ENCODE results near the gene HACD2. TPM values are rescaled to one million over a fixed set of nuclear protein-coding genes. Genes with fewer than 3 reads are reported as not detected.

HACD2 gene
- polyA plus RNA-seq, 3 donors, result 12.9 to 17.1 (median 15.1) TPM

GRCh38 chr3:123449102-123449996 lies 135.5 kb downstream of the HACD2 start:
- H3K9ac ChIP-seq (ENCODE audit: insufficient read depth, low read length, poor library complexity, severe bottlenecking), result peak overlapping the region; percentile 8
- H3K27me3 Mint-ChIP-seq (ENCODE audit: low read depth in 3 of 3), result peaks cover 62 to 86% (median 66%) of the 10 kb centered on the region in 3 donors

GRCh38 chr3:123448536-123449101 lies 136.2 kb downstream of the HACD2 start, which contains the start of gene ADCY5:
Gene ADCY5 (minus strand): TSS chr3:123449090. CDS start chr3:123448545, 545 bp downstream.
- no peaks in the 10 kb centered on the region for H3K36me3 ChIP-seq (replicated peaks in 1 of 2; ENCODE audit: control insufficient read depth in 1 of 2, insufficient read depth in 2 of 2, low read length in 2 of 2)
- peaks cover 61 to 86% (median 64%) of the 10 kb centered on the region in 3 donors for H3K27me3 Mint-ChIP-seq (ENCODE audit: low read depth in 3 of 3)
- intact Hi-C loops (cut with micrococcal nuclease), result no loop called here
- H3K9me3 Mint-ChIP-seq, result peaks cover 0 to 12% (median 3%) of the 10 kb centered on the region in 7 donors
- H3K27me3 ChIP-seq (ENCODE audit: control insufficient read depth in 2 of 2, insufficient read depth in 2 of 2, low read length in 2 of 2), result peaks cover 42 to 71% of the 10 kb centered on the region in 2 donors
- TF ChIP-seq, protein P1, sequence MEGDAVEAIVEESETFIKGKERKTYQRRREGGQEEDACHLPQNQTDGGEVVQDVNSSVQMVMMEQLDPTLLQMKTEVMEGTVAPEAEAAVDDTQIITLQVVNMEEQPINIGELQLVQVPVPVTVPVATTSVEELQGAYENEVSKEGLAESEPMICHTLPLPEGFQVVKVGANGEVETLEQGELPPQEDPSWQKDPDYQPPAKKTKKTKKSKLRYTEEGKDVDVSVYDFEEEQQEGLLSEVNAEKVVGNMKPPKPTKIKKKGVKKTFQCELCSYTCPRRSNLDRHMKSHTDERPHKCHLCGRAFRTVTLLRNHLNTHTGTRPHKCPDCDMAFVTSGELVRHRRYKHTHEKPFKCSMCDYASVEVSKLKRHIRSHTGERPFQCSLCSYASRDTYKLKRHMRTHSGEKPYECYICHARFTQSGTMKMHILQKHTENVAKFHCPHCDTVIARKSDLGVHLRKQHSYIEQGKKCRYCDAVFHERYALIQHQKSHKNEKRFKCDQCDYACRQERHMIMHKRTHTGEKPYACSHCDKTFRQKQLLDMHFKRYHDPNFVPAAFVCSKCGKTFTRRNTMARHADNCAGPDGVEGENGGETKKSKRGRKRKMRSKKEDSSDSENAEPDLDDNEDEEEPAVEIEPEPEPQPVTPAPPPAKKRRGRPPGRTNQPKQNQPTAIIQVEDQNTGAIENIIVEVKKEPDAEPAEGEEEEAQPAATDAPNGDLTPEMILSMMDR (IDR thresholded peaks at IDR 0.05), result no peak
- H3K4me1 ChIP-seq (ENCODE audit: control insufficient read depth in 1 of 2, insufficient read depth in 2 of 2, low read length in 2 of 2), result peaks cover 12 to 18% of the 10 kb centered on the region in 2 donors
- no peaks in the 10 kb centered on the region for H4K20me1 ChIP-seq (ENCODE audit: insufficient read depth, low read length)
- no peak within 1 kb of the TSS for H3K27ac Mint-ChIP-seq
- peak within 1 kb of the TSS; percentile 73 for H2AFZ ChIP-seq (ENCODE audit: insufficient read depth, low read depth, low read length, poor library complexity, severe bottlenecking)
- H3K9me3 ChIP-seq (replicated peaks in 1 of 2; ENCODE audit: control insufficient read depth in 1 of 2, insufficient read depth in 1 of 2, low read length in 2 of 2), result peaks cover 0 to 10% of the 10 kb centered on the region in 2 donors
- peak within 1 kb of the TSS in 2 of 3 experiments; percentile 26 to 69 for H3K4me3 ChIP-seq (replicated peaks in 1 of 3; ENCODE audit: low read depth in 2 of 3, low read length in 3 of 3)
- H3K4me2 ChIP-seq (replicated peaks; ENCODE audit: extremely low read depth, low read length, poor library complexity, severe bottlenecking), result peak within 1 kb of the TSS; percentile 79
- peak within 1 kb of the TSS; percentile 60 to 85 for H3K4me3 Mint-ChIP-seq
- DNase-seq, result no peak
- WGBS (ENCODE audit: insufficient coverage), result 4% methylated on average over 62 of the region's 67 CpGs
- peaks cover 2% of the 10 kb centered on the region for H3K4me1 Mint-ChIP-seq
- peak within 1 kb of the TSS; percentile 36 for H3K9ac ChIP-seq (ENCODE audit: insufficient read depth, low read length, poor library complexity, severe bottlenecking)
- no peak within 1 kb of the TSS for H3K27ac ChIP-seq (ENCODE audit: low read depth in 1 of 2, low read length in 2 of 2)
- H3K79me2 ChIP-seq (ENCODE audit: insufficient read depth, low read length), result no peaks in the 10 kb centered on the region
- H3K36me3 Mint-ChIP-seq, result no peaks in the 10 kb centered on the region

More at GRCh38 chr3:123449102-123449996, 135.5 kb downstream of the HACD2 start:
- intact Hi-C loops (cut with micrococcal nuclease), result no loop called here
- TF ChIP-seq, protein P1 (IDR thresholded peaks at IDR 0.05), result no peak
- WGBS (ENCODE audit: insufficient coverage), result under 1% methylated on average over 111 of the region's 114 CpGs
- Mint-ChIP-seq H3K36me3 (no peaks in the 10 kb centered on the region), H3K27ac (no peak overlapping the region), H3K9me3 (peaks cover 0 to 12% (median 3%) of the 10 kb centered on the region in 7 donors), H3K4me3 (peak overlapping the region; percentile 34 to 85), H3K4me1 (peaks cover 2% of the 10 kb centered on the region)
- H3K4me2 ChIP-seq (replicated peaks; ENCODE audit: extremely low read depth, low read length, poor library complexity, severe bottlenecking), result peak overlapping the region; percentile 79
- peak overlapping the region; percentile 73 for H2AFZ ChIP-seq (ENCODE audit: insufficient read depth, low read depth, low read length, poor library complexity, severe bottlenecking)
- no peaks in the 10 kb centered on the region for H3K79me2 ChIP-seq (ENCODE audit: insufficient read depth, low read length)
- no peak for DNase-seq
- H3K9me3 ChIP-seq (replicated peaks in 1 of 2; ENCODE audit: control insufficient read depth in 1 of 2, insufficient read depth in 1 of 2, low read length in 2 of 2), result peaks cover 0 to 10% of the 10 kb centered on the region in 2 donors
- peaks cover 44 to 67% of the 10 kb centered on the region in 2 donors for H3K27me3 ChIP-seq (ENCODE audit: control insufficient read depth in 2 of 2, insufficient read depth in 2 of 2, low read length in 2 of 2)
- H3K27ac ChIP-seq (ENCODE audit: low read depth in 1 of 2, low read length in 2 of 2), result no peak overlapping the region
- H3K36me3 ChIP-seq (replicated peaks in 1 of 2; ENCODE audit: control insufficient read depth in 1 of 2, insufficient read depth in 2 of 2, low read length in 2 of 2), result no peaks in the 10 kb centered on the region
- no peaks in the 10 kb centered on the region for H4K20me1 ChIP-seq (ENCODE audit: insufficient read depth, low read length)
- peak overlapping the region in 2 of 3 experiments; percentile 26 to 69 for H3K4me3 ChIP-seq (replicated peaks in 1 of 3; ENCODE audit: low read depth in 2 of 3, low read length in 3 of 3)
- peaks cover 12 to 18% of the 10 kb centered on the region in 2 donors for H3K4me1 ChIP-seq (ENCODE audit: control insufficient read depth in 1 of 2, insufficient read depth in 2 of 2, low read length in 2 of 2)

Data from CD14-positive monocyte (primary cell).